IPS-18a (cell line): Measurements from ENCODE around the gene ASTN2.

Experiments
- H3K27ac ChIP-seq: one replicate; pipeline ENCODE4 v1.5.1; 2013; ENCODE audit warnings: low read length
- H3K27me3 ChIP-seq: one replicate; pipeline ENCODE4 v1.6.1; 2013; ENCODE audit warnings: mild to moderate bottlenecking, low read length; ENCODE audit not compliant: control insufficient read depth, insufficient read depth
- H3K36me3 ChIP-seq: one replicate; pipeline ENCODE4 v1.6.1; 2013; ENCODE audit warnings: low read depth, low read length; ENCODE audit not compliant: control insufficient read depth
- H3K4me1 ChIP-seq: one replicate; pipeline ENCODE4 v1.6.1; 2013; ENCODE audit warnings: low read depth, low read length; ENCODE audit not compliant: control insufficient read depth
- H3K4me3 ChIP-seq: one replicate; pipeline ENCODE4 v1.5.1; 2013; ENCODE audit warnings: low read length
- H3K9ac ChIP-seq: one replicate; pipeline ENCODE4 v1.6.1; 2013; ENCODE audit warnings: mild to moderate bottlenecking, low read length, moderate library complexity
- H3K9me3 ChIP-seq: one replicate; pipeline ENCODE4 v1.6.1; 2013; ENCODE audit warnings: low read depth, low read length; ENCODE audit not compliant: control insufficient read depth

Gene ASTN2

DNA sequence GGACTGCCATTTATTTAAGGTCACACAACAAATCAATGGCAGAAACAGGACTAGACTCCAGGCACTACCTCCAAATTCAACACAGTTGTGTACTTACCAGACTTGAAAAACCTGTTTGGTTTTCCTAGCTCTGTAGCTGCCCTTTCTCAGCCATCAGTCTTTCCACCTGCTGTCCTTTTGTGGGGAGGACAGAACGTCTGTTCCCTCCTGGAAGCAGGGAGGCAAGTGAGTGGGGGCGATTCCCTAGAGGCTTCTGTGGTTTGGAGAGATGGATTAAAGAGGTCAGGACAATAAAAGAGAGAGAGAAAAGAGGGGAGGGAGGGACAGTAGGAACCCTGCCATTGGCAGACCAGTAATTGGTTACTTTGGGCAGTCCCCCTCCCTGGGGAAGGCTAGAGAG is 14.7 kb downstream of the ASTN2 start:
- Histone ChIP-seq H3K9me3 (no peaks in the 10 kb centered on the region), H3K4me1 (peaks cover 32% of the 10 kb centered on the region), H3K4me3 (no peak overlapping the region), H3K9ac (no peak overlapping the region), H3K36me3 (no peaks in the 10 kb centered on the region), H3K27ac (no peak overlapping the region), H3K27me3 (no peaks in the 10 kb centered on the region)

GRCh38 chr9:117395151-117395650 is 19.7 kb downstream of the ASTN2 start:
- Histone ChIP-seq H3K27ac (no peak overlapping the region), H3K9me3 (no peaks in the 10 kb centered on the region), H3K4me1 (peaks cover 18% of the 10 kb centered on the region), H3K4me3 (no peak overlapping the region), H3K9ac (no peak overlapping the region), H3K36me3 (no peaks in the 10 kb centered on the region), H3K27me3 (no peaks in the 10 kb centered on the region)

DNA sequence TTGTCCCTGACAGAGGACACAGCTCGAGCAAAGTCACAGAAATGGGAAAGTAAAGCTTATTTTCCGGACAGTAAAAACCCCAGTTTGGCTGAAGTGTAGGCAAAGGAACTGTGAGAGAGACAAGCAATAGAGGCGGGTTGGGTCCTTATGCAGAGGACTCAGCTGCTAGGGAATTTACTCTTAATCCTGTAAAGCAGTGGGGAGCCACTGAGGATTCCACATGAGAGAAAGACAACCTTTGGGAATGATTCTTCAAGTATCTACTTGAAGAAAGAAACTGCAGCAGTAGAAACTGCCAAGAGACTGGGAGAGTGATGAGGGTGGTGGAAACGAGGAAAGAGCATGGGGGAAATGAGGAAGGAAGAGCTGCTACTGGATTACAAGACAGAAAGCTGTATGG is 20.2 kb downstream of the ASTN2 start:
- Histone ChIP-seq H3K9me3 (no peaks in the 10 kb centered on the region), H3K4me3 (no peak overlapping the region), H3K4me1 (peaks cover 13% of the 10 kb centered on the region), H3K27ac (no peak overlapping the region), H3K27me3 (no peaks in the 10 kb centered on the region), H3K36me3 (no peaks in the 10 kb centered on the region), H3K9ac (no peak overlapping the region)

GRCh38 chr9:117392992-117393391 is 21.9 kb downstream of the ASTN2 start:
- Histone ChIP-seq H3K27me3 (no peaks in the 10 kb centered on the region), H3K9me3 (no peaks in the 10 kb centered on the region), H3K27ac (no peak overlapping the region), H3K9ac (no peak overlapping the region), H3K4me3 (no peak overlapping the region), H3K4me1 (peaks cover 12% of the 10 kb centered on the region), H3K36me3 (no peaks in the 10 kb centered on the region)

DNA sequence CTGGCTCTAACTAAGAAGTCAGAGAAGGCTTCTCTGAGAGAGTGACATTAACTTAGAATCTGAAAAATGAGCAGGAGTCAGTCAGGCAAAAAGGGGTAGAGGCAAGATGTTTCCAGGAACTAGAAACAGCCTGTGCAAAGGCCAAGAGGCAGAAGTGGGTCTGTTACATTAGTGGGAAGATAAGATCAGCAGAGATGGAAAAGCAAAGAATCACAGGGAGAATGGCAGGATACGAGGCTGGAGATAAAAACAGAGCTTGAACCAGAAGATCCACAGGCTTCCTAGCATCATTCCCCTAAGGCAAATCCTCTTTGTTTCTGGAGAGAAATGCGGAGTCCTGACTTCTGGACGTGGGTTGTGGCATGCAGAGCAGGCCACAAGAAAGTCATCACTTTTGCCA is 27.4 kb downstream of the ASTN2 start:
- Histone ChIP-seq H3K27ac (no peak overlapping the region), H3K36me3 (no peaks in the 10 kb centered on the region), H3K9ac (no peak overlapping the region), H3K4me3 (no peak overlapping the region), H3K4me1 (no peaks in the 10 kb centered on the region), H3K9me3 (no peaks in the 10 kb centered on the region), H3K27me3 (no peaks in the 10 kb centered on the region)

- Histone ChIP-seq H3K4me1 (peaks cover 8% of the 10 kb centered on the region), H3K36me3 (no peaks in the 10 kb centered on the region), H3K27ac (no peak overlapping the region), H3K27me3 (no peaks in the 10 kb centered on the region), H3K9me3 (no peaks in the 10 kb centered on the region), H3K9ac (no peak overlapping the region), H3K4me3 (no peak overlapping the region)
Measured at GRCh38 chr9:117379341-117379740, 35.5 kb downstream of the ASTN2 start.

DNA sequence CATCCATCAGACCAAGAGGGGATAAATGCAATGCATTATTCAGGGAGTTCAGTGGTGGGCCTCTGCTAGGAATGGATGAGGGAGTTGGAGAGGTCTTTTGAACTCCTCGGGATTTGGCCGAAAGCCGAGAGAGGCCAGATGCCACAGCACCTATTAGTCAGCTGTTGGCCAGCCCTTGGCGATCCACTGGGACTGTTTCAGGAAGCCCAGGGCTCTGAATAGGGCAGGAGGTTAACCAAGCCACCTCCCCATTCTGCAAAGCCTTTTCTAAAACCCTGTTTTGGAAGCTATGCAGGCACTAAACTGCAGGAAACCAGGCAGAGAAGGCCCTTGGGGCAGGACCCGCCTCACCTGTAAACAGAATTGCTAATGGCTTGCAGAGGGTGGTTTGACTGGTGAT is 37.8 kb downstream of the ASTN2 start:
- H3K27ac ChIP-seq: no peak overlapping the region
- no peaks in the 10 kb centered on the region for H3K27me3 ChIP-seq
- H3K36me3 ChIP-seq: no peaks in the 10 kb centered on the region
- no peak overlapping the region for H3K9ac ChIP-seq
- H3K4me3 ChIP-seq: no peak overlapping the region
- no peaks in the 10 kb centered on the region for H3K9me3 ChIP-seq
- H3K4me1 ChIP-seq: peaks cover 8% of the 10 kb centered on the region

GRCh38 chr9:117375956-117376355 is 38.9 kb downstream of the ASTN2 start:
- Histone ChIP-seq H3K4me1 (peaks cover 8% of the 10 kb centered on the region), H3K27me3 (no peaks in the 10 kb centered on the region), H3K27ac (no peak overlapping the region), H3K36me3 (no peaks in the 10 kb centered on the region), H3K9me3 (no peaks in the 10 kb centered on the region), H3K4me3 (no peak overlapping the region), H3K9ac (no peak overlapping the region)

DNA sequence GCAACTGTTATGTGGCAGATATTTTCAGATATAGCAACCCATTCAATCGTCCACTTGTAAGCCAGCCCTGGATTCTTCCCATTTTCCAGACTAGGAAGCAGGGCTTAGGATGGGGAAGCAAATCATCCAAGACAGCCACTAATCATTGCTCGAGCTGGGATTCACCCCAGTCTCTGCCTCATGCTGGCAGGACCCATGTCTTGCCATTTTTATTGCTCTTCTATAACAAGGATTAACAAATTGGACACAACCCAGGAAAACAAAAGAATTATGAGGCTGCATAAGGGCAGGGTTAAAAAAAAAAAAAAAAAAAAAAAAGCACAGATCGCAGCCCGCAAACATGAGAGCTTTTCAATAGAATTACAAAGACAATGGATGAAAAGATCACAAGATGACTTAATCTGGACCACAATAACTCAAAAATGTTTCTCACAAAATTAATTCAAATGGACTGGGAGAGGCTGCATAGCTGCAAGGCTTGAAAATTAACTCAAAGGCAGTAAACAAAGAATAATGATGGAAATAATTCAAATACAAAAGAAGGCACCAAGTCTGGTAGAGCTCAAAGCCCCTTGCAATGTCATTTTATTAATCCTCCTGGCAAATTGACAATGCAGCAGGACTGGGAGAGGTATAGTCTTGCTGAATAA is 40.7 kb downstream of the ASTN2 start:
- Histone ChIP-seq H3K36me3 (no peaks in the 10 kb centered on the region), H3K4me3 (no peak overlapping the region), H3K9me3 (no peaks in the 10 kb centered on the region), H3K9ac (no peak overlapping the region), H3K27me3 (no peaks in the 10 kb centered on the region), H3K4me1 (peaks cover 8% of the 10 kb centered on the region), H3K27ac (no peak overlapping the region)

DNA sequence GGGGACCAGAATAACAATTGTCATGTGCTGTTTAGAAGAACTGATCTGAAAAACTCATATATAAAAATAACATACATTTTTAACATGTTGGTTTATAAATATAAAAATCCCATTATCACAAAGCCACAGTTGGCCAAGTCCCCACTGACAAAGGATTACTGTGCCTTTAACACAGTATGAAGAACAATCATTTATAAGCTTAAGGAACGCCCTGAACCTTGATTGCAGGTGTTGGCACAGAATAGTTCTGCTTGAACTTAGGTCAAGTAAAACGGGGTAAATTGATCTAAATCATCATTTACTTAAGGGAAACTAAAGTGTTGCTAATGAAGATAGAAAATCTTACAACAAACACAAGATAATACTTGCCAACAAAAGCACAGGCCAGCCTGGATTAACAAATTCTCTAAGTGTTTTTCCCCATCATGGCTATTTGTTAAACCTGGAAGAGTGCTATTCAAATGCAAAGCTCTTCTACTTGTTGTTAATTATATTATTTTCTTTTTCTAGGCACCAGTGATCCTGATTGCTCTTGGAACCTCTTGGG is 46.1 kb downstream of the ASTN2 start:
- H3K9ac ChIP-seq: no peak overlapping the region
- no peaks in the 10 kb centered on the region for H3K36me3 ChIP-seq
- H3K4me1 ChIP-seq: peaks cover 11% of the 10 kb centered on the region

GRCh38 chr9:117365438-117365837 is 49.4 kb downstream of the ASTN2 start:
- Histone ChIP-seq H3K4me1 (peaks cover 11% of the 10 kb centered on the region), H3K4me3 (no peak overlapping the region), H3K27me3 (no peaks in the 10 kb centered on the region), H3K36me3 (no peaks in the 10 kb centered on the region), H3K27ac (no peak overlapping the region), H3K9me3 (no peaks in the 10 kb centered on the region), H3K9ac (no peak overlapping the region)

More for the DNA sequence above, 46.1 kb downstream of the ASTN2 start:
- Histone ChIP-seq H3K4me3 (no peak overlapping the region), H3K27ac (no peak overlapping the region), H3K27me3 (no peaks in the 10 kb centered on the region), H3K9me3 (no peaks in the 10 kb centered on the region)

- Histone ChIP-seq H3K27me3 (no peaks in the 10 kb centered on the region), H3K4me1 (peaks cover 3% of the 10 kb centered on the region), H3K4me3 (no peak overlapping the region), H3K9ac (no peak overlapping the region), H3K27ac (no peak overlapping the region), H3K9me3 (no peaks in the 10 kb centered on the region), H3K36me3 (no peaks in the 10 kb centered on the region)
Measured at GRCh38 chr9:117363006-117363405, 51.9 kb downstream of the ASTN2 start.
